Breast epithelium (tissue), 3 donors: Measurements from ENCODE around the gene SRL.

Source experiments
- CTCF ChIP-seq, 3 donors: fragments of 450-650 bp; IDR thresholded peaks; one replicate each; pipeline ENCODE4 v1.5.1; 2016 to 2017; ENCODE audit warnings: antibody characterized with exemption in 3 of 3, mild to moderate bottlenecking in 3 of 3, moderate library complexity in 3 of 3
- POLR2A ChIP-seq: fragments of 450-650 bp; IDR thresholded peaks from one replicate; pipeline ENCODE4 v1.6.1; 2016; ENCODE audit warnings: antibody characterized with exemption, mild to moderate bottlenecking, moderate library complexity
- POLR2AphosphoS5 ChIP-seq, 3 donors: sonication (generic); formaldehyde crosslinking; IDR thresholded peaks; one replicate each; pipeline ENCODE4 v1.6.1; 2017; ENCODE audit warnings: antibody characterized with exemption in 3 of 3

GRCh38 chr16:4240624-4241023 is 1.3 kb downstream of the SRL start:
- no peak for TF ChIP-seq CTCF (IDR thresholded peaks at IDR 0.05)
- TF ChIP-seq POLR2A, result no peak
- TF ChIP-seq POLR2AphosphoS5 (IDR thresholded peaks at IDR 0.05), result no peak
